ENCODE measurements around the gene KIF26B.
A peak's percentile ranks its signal among the peaks of the same experiment; 100 is the strongest.

KIF26B gene

DNA sequence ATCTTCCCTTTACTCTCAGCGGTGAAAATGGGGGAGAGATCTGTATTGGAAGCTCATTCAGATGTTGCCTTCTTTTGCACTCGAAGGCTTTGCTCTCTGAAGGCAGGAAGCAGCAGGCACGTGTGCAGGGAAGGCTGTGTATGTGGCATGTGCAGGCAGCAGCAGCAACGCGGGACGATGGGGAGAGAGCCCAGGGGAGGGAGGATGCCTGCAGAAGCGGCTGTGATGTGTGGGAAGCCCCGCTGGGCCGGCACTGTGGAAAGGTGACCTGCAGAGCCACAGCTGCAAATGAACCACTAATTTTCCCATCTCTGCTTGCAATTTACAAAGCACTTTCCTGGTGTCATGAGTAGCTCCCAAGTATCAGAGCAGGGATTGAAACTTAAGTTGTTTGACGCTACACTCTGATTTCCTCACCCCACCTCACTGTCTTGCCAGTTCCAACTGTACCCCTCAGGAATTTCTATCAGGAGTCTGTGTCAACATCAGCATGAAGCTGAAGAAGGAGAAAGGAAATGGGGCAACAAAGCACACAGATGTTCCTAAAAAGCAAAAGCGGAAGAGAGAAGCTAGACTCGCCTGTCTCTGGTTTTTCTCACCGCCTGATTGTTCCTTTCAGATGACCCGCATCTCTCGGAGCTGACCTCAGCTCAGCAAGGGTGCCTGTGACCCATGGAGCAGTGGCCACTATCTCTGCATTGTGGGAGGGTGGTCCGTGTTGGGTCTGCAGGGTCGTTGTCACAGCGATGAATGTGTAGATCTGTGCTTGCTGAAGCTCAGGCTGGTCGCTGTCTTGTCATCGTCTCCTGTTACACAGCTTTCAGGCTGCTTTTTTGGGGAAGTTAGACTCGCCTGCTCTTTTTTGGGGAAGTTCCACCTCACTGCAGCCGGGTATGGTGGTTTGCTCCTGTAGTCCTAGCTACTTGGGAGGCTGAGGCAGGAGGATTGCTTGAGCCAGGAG, 156.1 kb downstream of the KIF26B start:
- Histone ChIP-seq H3K27me3 (no peaks in the 10 kb centered on the region), H3K4me1 (peaks cover 15% of the 10 kb centered on the region), H3K4me3 (ENCODE audit: low read depth, low read length) (no peak overlapping the region), H3K36me3 (no peaks in the 10 kb centered on the region), H3K9me3 (no peaks in the 10 kb centered on the region)
- peak; percentile 46 for DNase-seq
- no peak for TF ChIP-seq CTCF (IDR thresholded peaks at IDR 0.05; ENCODE audit: low read depth, low read length)

DNA sequence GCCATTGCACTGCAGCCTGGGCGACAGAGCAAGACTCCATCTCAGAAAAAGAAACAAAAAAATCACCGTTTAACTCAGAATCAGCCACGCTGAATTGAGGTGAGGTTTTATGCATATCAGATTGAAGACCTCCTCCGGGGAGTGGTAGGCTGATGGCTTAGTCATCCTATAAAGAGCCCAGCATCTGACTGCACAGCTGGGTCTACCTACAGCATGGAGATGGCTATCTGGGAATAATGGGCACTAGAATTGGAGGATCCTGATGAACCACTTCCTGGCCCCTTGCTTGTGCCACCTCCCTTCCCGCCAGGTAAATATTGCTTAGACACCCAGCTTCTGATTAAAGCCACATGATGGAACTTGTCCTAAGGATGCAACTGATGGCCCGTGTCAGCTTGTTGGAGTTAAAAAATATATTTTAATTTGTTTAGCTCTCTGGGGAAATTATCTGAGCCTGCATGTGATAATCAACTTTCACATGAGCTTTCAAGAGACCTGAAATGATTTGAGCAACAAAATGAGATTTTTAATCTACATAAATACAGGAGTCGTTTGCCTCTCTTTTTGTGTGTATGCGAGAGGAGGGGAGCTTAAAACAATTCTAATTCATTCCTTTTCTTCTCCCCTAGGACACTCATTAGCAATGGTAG, 157.2 kb downstream of the KIF26B start:
- H3K9me3 ChIP-seq: no peaks in the 10 kb centered on the region
- TF ChIP-seq CTCF (IDR thresholded peaks at IDR 0.05; ENCODE audit: low read depth, low read length): no peak
- H3K27me3 ChIP-seq: no peaks in the 10 kb centered on the region
- H3K36me3 ChIP-seq: no peaks in the 10 kb centered on the region
- peak; percentile 40 for DNase-seq
- H3K4me3 ChIP-seq (ENCODE audit: low read depth, low read length): no peak overlapping the region
- H3K4me1 ChIP-seq: peaks cover 15% of the 10 kb centered on the region

DNA sequence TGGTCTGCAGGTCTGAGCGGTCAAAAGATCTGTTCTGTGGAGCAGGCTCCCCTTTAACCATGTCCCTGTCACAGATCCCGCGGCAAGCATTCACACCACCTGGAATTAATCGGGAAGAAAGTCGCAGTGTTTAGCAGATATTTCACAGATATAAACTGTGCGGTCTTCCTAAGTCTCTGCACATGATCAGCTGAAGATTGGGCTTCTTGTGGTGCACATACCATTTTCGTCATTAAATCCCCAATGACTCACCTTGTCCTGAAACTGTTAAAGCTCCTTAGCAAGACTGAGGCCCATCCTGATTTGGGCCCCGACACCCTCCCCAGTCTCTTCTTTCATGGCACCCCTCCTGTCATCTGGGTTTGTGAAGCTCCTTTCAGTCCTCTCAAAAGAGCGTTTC, 158.8 kb downstream of the KIF26B start:
- TF ChIP-seq CTCF (IDR thresholded peaks at IDR 0.05; ENCODE audit: low read depth, low read length): no peak
- Histone ChIP-seq H3K36me3 (no peaks in the 10 kb centered on the region), H3K27me3 (no peaks in the 10 kb centered on the region), H3K4me1 (peaks cover 15% of the 10 kb centered on the region), H3K4me3 (ENCODE audit: low read depth, low read length) (no peak overlapping the region), H3K9me3 (no peaks in the 10 kb centered on the region)
- no peak for DNase-seq

DNA sequence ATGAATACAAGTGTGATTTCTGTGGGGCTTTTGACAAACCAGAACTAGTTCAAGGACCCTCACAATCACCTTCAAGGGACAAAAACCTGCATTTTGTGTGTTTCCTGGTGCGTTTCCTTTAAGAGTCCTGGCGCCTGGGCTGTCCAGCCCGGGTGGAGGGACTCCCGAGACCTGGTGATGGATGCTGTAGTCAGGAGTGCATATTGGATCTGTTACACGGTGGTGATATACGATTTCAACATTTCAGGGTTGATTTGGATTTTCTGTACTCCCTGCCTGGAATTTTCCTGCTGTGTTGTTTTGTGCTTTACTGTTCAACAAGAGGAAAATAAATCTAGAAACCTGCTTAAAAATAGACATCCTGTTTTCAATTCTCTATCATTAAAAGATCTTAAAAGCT, 162.0 kb downstream of the KIF26B start:
- H3K4me3 ChIP-seq (ENCODE audit: low read depth, low read length): no peak overlapping the region
- no peaks in the 10 kb centered on the region for H3K27me3 ChIP-seq
- DNase-seq: no peak
- no peaks in the 10 kb centered on the region; the same call in 1 of the 2 replicates for H3K36me3 ChIP-seq
- H3K4me1 ChIP-seq: peaks cover 5% of the 10 kb centered on the region
- no peaks in the 10 kb centered on the region for H3K9me3 ChIP-seq
- TF ChIP-seq CTCF (IDR thresholded peaks at IDR 0.05; ENCODE audit: low read depth, low read length): no peak

DNA sequence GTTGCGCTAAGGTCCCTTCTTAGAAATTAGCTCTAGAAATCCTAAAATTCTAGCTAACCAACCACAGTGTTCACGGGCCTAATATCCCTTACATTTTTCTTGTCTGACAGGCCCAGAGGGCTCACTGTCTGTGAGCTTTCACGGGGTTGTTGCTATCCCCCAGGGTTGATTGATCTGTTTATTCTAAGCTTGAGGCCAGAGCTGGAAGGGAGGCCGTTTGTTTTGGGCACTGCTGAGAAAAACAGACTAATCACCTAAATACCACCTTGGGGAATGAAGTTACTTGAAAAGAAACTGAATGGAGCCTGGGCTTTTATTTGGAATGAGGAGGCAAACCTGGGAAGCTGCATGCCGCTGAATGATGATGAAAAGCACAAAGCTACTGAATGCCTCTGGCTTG, 162.4 kb downstream of the KIF26B start:
- no peak overlapping the region for H3K4me3 ChIP-seq (ENCODE audit: low read depth, low read length)
- DNase-seq: no peak
- no peak for TF ChIP-seq CTCF (IDR thresholded peaks at IDR 0.05; ENCODE audit: low read depth, low read length)
- H3K27me3 ChIP-seq: no peaks in the 10 kb centered on the region
- no peaks in the 10 kb centered on the region; the same call in 1 of the 2 replicates for H3K36me3 ChIP-seq
- H3K9me3 ChIP-seq: no peaks in the 10 kb centered on the region
- H3K4me1 ChIP-seq: peaks cover under 1% of the 10 kb centered on the region

DNA sequence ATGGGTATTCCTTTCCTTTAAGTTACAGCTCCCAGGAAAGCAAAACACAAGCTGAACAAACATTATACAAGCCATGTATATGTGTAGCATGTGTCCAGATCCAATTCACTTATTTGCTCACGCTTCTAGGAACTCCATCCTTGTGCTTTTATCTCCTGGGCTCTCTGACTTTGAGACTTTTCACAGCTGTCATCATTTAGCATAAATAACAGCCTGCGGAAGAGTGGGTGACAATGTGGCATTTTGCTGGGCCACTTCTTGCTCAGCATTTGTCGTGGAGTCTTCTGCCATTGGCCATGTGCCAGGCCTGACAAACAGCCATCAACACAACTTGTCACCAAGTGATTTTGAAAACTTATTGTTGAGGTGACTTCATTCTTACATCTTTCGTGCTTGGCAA, 164.3 kb downstream of the KIF26B start:
- DNase-seq: no peak
- no peaks in the 10 kb centered on the region; the same call in none of the 2 replicates for H3K4me1 ChIP-seq
- no peak overlapping the region for H3K4me3 ChIP-seq (ENCODE audit: low read depth, low read length)
- H3K9me3 ChIP-seq: no peaks in the 10 kb centered on the region
- no peaks in the 10 kb centered on the region for H3K27me3 ChIP-seq
- no peaks in the 10 kb centered on the region; the same call in 1 of the 2 replicates for H3K36me3 ChIP-seq
- TF ChIP-seq CTCF (IDR thresholded peaks at IDR 0.05; ENCODE audit: low read depth, low read length): no peak
